Measurements from ENCODE around the gene BAZ1B.

- TF ChIP-seq, protein P1, sequence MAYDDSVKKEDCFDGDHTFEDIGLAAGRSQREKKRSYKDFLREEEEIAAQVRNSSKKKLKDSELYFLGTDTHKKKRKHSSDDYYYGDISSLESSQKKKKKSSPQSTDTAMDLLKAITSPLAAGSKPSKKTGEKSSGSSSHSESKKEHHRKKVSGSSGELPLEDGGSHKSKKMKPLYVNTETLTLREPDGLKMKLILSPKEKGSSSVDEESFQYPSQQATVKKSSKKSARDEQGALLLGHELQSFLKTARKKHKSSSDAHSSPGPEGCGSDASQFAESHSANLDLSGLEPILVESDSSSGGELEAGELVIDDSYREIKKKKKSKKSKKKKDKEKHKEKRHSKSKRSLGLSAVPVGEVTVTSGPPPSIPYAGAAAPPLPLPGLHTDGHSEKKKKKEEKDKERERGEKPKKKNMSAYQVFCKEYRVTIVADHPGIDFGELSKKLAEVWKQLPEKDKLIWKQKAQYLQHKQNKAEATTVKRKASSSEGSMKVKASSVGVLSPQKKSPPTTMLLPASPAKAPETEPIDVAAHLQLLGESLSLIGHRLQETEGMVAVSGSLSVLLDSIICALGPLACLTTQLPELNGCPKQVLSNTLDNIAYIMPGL (CRISPR knock-in tag; IDR thresholded peaks at IDR 0.05) = no peak
- TF ChIP-seq ZNF263 (CRISPR knock-in tag; IDR thresholded peaks at IDR 0.05; ENCODE audit: low read depth) (no peak), CREM (CRISPR knock-in tag; IDR thresholded peaks at IDR 0.05) (no peak)
Observed at GRCh38 chr7:73536479-73536878, 14.4 kb upstream of the BAZ1B start.

Measured in WTC11 (cell line).